ENCODE data around the gene OR8D1. TPM values are rescaled to one million over a fixed set of nuclear protein-coding genes. Genes with fewer than 3 reads are reported as not detected.

OR8D1 gene
- total RNA-seq, 1 donor from 2014 or later: not detected

DNA sequence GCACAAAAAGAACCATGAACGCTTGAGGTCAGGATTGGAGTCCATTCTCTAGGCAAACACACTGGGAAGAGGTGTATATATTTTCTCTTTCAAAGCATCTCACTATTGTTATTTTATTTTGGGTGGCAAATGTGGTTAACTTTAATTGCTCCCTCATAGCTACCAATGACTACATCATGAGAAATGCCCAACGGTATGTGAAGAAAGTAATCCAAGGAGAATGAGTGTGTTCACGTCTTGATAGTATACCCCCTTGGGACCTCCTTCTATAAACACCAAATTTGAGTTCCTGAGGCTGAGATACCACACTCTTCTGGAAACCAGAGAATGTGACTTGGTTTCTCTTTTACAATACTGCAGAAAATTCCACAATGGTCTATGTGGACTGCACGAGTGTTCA, 15.8 kb downstream of the OR8D1 start:
- H3K4me3 ChIP-seq: no peak overlapping the region
- H3K4me1 ChIP-seq: no peaks in the 10 kb centered on the region
- H3K27ac ChIP-seq: no peak overlapping the region
- H3K27me3 ChIP-seq: no peaks in the 10 kb centered on the region
- intact Hi-C loops (cut with DNase I): no loop called here
- DNase-seq (ENCODE audit: extremely low spot score in 2 of 2): no peak
- no peaks in the 10 kb centered on the region for H3K36me3 ChIP-seq
- H3K9me3 ChIP-seq: no peaks in the 10 kb centered on the region
- TF ChIP-seq, protein P1, sequence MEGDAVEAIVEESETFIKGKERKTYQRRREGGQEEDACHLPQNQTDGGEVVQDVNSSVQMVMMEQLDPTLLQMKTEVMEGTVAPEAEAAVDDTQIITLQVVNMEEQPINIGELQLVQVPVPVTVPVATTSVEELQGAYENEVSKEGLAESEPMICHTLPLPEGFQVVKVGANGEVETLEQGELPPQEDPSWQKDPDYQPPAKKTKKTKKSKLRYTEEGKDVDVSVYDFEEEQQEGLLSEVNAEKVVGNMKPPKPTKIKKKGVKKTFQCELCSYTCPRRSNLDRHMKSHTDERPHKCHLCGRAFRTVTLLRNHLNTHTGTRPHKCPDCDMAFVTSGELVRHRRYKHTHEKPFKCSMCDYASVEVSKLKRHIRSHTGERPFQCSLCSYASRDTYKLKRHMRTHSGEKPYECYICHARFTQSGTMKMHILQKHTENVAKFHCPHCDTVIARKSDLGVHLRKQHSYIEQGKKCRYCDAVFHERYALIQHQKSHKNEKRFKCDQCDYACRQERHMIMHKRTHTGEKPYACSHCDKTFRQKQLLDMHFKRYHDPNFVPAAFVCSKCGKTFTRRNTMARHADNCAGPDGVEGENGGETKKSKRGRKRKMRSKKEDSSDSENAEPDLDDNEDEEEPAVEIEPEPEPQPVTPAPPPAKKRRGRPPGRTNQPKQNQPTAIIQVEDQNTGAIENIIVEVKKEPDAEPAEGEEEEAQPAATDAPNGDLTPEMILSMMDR (IDR thresholded peaks at IDR 0.05): no peak
- no peak for TF ChIP-seq POLR2AphosphoS5 (IDR thresholded peaks at IDR 0.05; ENCODE audit: insufficient read depth in 1 of 2, low read depth in 1 of 2)
- no peak for TF ChIP-seq POLR2A (IDR thresholded peaks at IDR 0.05)

DNA sequence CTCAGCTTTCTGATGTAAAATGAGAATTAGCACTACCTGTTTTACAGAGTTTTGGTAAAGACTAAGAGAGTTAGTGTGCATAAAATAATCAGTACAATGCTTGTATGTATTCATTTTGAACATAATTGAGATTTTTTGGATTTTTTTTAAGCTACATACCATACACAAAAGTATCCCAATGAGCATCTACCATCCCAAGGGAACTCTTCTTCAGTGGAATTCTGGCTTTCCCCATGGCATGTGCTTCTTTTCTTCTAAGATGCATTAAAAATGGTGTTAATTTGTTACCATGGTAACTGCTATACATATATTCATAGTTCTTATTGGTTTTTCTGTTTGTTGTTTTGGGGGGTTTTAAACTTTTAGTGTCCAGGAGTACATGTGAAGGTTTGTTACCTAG, 17.7 kb downstream of the OR8D1 start:
- intact Hi-C loops (cut with DNase I): no loop called here
- no peak for DNase-seq (ENCODE audit: extremely low spot score in 2 of 2)
- no peaks in the 10 kb centered on the region for H3K36me3 ChIP-seq
- no peaks in the 10 kb centered on the region for H3K9me3 ChIP-seq
- H3K4me1 ChIP-seq: no peaks in the 10 kb centered on the region
- H3K27me3 ChIP-seq: no peaks in the 10 kb centered on the region
- no peak overlapping the region for H3K27ac ChIP-seq
- TF ChIP-seq POLR2A (IDR thresholded peaks at IDR 0.05) (no peak), POLR2AphosphoS5 (IDR thresholded peaks at IDR 0.05; ENCODE audit: insufficient read depth in 1 of 2, low read depth in 1 of 2) (no peak)
- TF ChIP-seq, protein P1 (IDR thresholded peaks at IDR 0.05): no peak
- H3K4me3 ChIP-seq: no peak overlapping the region

DNA sequence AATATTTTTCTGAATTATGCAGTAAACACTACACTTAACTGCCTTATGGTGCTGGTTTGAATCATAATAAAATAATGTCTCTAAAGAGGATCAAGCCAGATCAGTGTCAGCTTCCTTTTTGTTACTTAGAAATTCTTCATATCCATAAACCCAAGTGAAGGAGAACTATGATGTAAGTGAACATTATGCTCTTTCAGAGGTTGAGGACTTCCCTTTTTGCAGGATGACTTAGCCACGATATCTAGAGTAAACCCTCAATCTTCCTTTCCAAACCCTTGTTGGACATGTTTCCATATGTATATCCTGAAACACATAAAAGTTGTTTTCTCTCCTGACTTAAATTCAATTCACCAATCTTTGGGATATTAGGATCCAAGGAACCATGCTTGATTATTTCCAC, 19.1 kb downstream of the OR8D1 start:
- no peaks in the 10 kb centered on the region for H3K4me1 ChIP-seq
- H3K36me3 ChIP-seq: no peaks in the 10 kb centered on the region
- no peak overlapping the region for H3K27ac ChIP-seq
- no peaks in the 10 kb centered on the region for H3K27me3 ChIP-seq
- H3K9me3 ChIP-seq: no peaks in the 10 kb centered on the region
- H3K4me3 ChIP-seq: no peak overlapping the region
- DNase-seq (ENCODE audit: extremely low spot score in 2 of 2): no peak
- TF ChIP-seq POLR2A (IDR thresholded peaks at IDR 0.05) (no peak), POLR2AphosphoS5 (IDR thresholded peaks at IDR 0.05; ENCODE audit: insufficient read depth in 1 of 2, low read depth in 1 of 2) (no peak)
- TF ChIP-seq, protein P1 (IDR thresholded peaks at IDR 0.05): no peak
- intact Hi-C loops (cut with DNase I): no loop called here

DNA sequence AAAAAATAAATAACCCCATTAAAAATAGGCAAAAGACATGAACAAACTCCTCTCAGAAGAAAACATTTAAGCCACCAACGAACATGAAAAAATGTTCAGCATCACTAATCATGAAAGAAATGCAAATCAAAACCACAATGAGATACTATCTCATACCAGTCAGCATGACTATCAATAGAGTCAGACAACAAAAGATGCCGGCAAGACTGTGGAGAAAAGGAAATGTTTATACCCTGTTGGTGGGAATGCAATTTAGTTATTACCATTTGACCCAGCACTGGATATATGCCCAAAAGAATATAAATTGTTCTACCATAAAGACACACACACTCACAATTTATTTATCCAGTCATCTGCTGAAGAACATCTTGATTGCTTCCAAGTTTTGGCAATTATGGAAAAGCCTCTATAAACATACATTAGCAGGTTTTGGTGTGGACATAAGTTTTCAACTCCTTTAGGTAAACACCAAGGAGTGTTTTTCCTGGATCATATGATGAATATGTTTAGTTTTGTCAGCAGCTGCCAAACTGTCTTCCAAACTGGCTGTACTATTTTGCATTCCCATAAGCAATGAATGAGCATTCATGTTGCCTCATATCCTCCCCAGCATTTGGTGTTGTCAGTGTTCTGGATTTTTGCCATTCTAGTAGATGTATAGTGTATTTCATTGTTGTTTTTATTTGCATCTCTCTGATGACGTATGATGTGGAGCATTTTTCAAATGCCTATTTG, 28.0 kb downstream of the OR8D1 start:
- Histone ChIP-seq H3K27ac (no peak overlapping the region), H3K4me1 (no peaks in the 10 kb centered on the region), H3K9me3 (no peaks in the 10 kb centered on the region), H3K27me3 (no peaks in the 10 kb centered on the region), H3K4me3 (no peak overlapping the region), H3K36me3 (no peaks in the 10 kb centered on the region)
- DNase-seq (ENCODE audit: extremely low spot score in 2 of 2): no peak
- intact Hi-C loops (cut with DNase I): no loop called here
- no peak for TF ChIP-seq POLR2AphosphoS5 (IDR thresholded peaks at IDR 0.05; ENCODE audit: insufficient read depth in 1 of 2, low read depth in 1 of 2)
- no peak for TF ChIP-seq POLR2A (IDR thresholded peaks at IDR 0.05)
- TF ChIP-seq, protein P1 (IDR thresholded peaks at IDR 0.05): no peak

DNA sequence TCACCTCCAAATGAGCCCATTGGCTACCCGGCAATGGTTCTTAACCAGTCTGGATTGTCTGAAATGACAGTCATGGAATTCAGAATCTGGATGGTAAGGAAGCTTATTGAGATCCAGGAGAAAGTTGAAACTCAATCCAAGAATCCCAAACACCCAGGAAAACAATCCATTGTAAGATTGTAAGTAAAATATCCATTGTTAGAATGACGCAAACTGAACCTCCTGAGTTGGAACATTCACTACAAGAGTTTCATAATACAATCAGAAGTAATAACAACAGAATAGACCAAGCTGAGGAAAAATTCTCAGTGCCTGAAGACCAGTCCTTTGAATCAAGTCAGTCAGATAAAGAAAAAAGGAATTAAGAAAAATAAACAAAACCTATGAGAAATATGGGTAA, 35.5 kb downstream of the OR8D1 start:
- Histone ChIP-seq H3K36me3 (no peaks in the 10 kb centered on the region), H3K4me3 (no peak overlapping the region), H3K27ac (no peak overlapping the region), H3K9me3 (no peaks in the 10 kb centered on the region), H3K27me3 (no peaks in the 10 kb centered on the region), H3K4me1 (no peaks in the 10 kb centered on the region)
- TF ChIP-seq POLR2AphosphoS5 (IDR thresholded peaks at IDR 0.05; ENCODE audit: insufficient read depth in 1 of 2, low read depth in 1 of 2): no peak
- TF ChIP-seq, protein P1 (IDR thresholded peaks at IDR 0.05): no peak
- no peak for TF ChIP-seq POLR2A (IDR thresholded peaks at IDR 0.05)
- intact Hi-C loops (cut with DNase I): no loop called here
- no peak for DNase-seq (ENCODE audit: extremely low spot score in 2 of 2)

All from vagina (tissue), 2 donors.